Measurements from ENCODE around the gene TMTC1. TPM values are rescaled to one million over a fixed set of nuclear protein-coding genes. Genes with fewer than 3 reads are reported as not detected.

The TMTC1 gene
- total and polyA plus RNA-seq, 2 donors, result 5.4 to 9.3 TPM

DNA sequence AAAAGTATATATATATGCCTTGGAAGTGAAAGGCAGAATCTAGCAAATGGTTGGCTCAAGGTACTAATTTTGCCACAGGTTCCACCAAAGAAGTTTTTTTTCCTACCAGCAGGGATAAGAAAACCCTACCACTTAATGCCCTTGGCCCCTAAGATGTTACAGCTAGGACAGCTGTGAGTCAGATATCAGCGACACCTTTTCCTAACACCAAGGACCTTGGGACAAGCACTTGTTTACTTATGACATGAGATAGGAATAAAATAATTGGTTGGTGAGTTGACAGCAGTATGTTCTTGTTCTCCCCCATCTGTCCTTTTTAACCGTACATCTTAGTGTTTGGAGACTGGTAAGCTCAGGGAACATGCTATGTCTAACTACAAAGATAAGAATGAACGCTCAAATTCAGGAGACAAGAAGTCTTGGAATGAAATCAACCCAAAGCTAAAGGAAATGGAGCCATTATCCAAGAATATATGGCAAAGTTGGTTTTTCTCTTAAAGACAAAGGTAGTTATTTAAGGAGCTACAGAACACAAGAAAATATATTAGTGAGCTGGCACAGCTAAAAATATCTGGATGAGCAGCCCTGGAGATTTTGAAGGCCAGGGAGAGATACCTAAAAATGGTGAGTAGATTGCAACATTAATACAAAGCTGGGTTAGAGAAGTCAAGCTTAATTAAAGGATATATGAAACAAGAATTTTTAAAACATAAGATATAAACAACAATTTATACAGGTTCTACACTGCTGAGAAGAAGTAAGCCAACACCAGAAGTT is 126.8 kb downstream of the TMTC1 start:
- 96% methylated on average over 3 of the region's 3 CpGs for WGBS
- Histone ChIP-seq H3K4me1 (ENCODE audit: control insufficient read depth in 2 of 2, insufficient read depth in 2 of 2, low read length in 2 of 2) (no peaks in the 10 kb centered on the region), H3K9me3 (ENCODE audit: control insufficient read depth in 2 of 2, insufficient read depth in 1 of 2, low read length in 1 of 2) (no peaks in the 10 kb centered on the region), H3K27me3 (ENCODE audit: control insufficient read depth in 2 of 2, insufficient read depth in 1 of 2, low read length in 1 of 2) (no peaks in the 10 kb centered on the region), H3K27ac (ENCODE audit: low read depth in 1 of 2, low read length in 1 of 2) (no peak overlapping the region), H3K4me3 (ENCODE audit: low read length in 2 of 2) (no peak overlapping the region), H3K36me3 (ENCODE audit: control insufficient read depth in 2 of 2, insufficient read depth in 2 of 2, low read length in 1 of 2) (no peaks in the 10 kb centered on the region)
- no peak for DNase-seq (ENCODE audit: low read depth in 6 of 9, low spot score in 9 of 9)

DNA sequence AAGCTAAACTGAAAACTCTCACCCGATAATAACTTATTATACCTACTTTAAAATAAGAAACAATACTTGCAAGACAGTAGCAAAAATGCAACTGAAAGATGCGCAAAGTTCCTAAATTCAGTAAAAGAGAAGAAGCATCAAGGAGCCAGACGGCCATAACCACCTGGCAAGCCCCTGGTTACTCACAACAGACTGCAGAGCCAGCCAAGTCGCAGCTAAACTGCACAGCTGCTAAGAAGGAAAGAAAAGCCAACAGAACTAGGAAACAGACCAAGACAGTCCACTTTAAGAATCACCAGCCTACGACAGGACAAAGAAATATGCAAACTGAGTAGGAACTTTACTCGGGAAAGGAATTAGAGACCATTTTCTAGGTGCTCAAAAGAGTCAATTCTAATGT is 127.9 kb downstream of the TMTC1 start:
- H3K9me3 ChIP-seq (ENCODE audit: control insufficient read depth in 2 of 2, insufficient read depth in 1 of 2, low read length in 1 of 2), result peaks cover 0 to 1% of the 10 kb centered on the region in 2 donors
- DNase-seq (ENCODE audit: low read depth in 6 of 9, low spot score in 9 of 9), result no peak
- H3K27ac ChIP-seq (ENCODE audit: low read depth in 1 of 2, low read length in 1 of 2), result no peak overlapping the region
- H3K36me3 ChIP-seq (ENCODE audit: control insufficient read depth in 2 of 2, insufficient read depth in 2 of 2, low read length in 1 of 2), result no peaks in the 10 kb centered on the region
- no peaks in the 10 kb centered on the region for H3K27me3 ChIP-seq (ENCODE audit: control insufficient read depth in 2 of 2, insufficient read depth in 1 of 2, low read length in 1 of 2)
- no peak overlapping the region for H3K4me3 ChIP-seq (ENCODE audit: low read length in 2 of 2)
- WGBS, result 92% methylated on average over 6 of the region's 6 CpGs
- no peaks in the 10 kb centered on the region for H3K4me1 ChIP-seq (ENCODE audit: control insufficient read depth in 2 of 2, insufficient read depth in 2 of 2, low read length in 2 of 2)

- no peaks in the 10 kb centered on the region for H3K4me1 ChIP-seq (ENCODE audit: control insufficient read depth in 2 of 2, insufficient read depth in 2 of 2, low read length in 2 of 2)
- peaks cover 0 to 1% of the 10 kb centered on the region in 2 donors for H3K9me3 ChIP-seq (ENCODE audit: control insufficient read depth in 2 of 2, insufficient read depth in 1 of 2, low read length in 1 of 2)
- H3K4me3 ChIP-seq (ENCODE audit: low read length in 2 of 2), result no peak overlapping the region
- no peak for DNase-seq (ENCODE audit: low read depth in 6 of 9, low spot score in 9 of 9)
- H3K36me3 ChIP-seq (ENCODE audit: control insufficient read depth in 2 of 2, insufficient read depth in 2 of 2, low read length in 1 of 2), result no peaks in the 10 kb centered on the region
- no peak overlapping the region for H3K27ac ChIP-seq (ENCODE audit: low read depth in 1 of 2, low read length in 1 of 2)
- 92% methylated on average over 4 of the region's 4 CpGs for WGBS
- H3K27me3 ChIP-seq (ENCODE audit: control insufficient read depth in 2 of 2, insufficient read depth in 1 of 2, low read length in 1 of 2), result no peaks in the 10 kb centered on the region
These were observed 130.5 kb downstream of the TMTC1 start for GRCh38 chr12:29653286-29653685.

- DNase-seq (ENCODE audit: low read depth in 6 of 9, low spot score in 9 of 9), result no peak
- no peaks in the 10 kb centered on the region for H3K36me3 ChIP-seq (ENCODE audit: control insufficient read depth in 2 of 2, insufficient read depth in 2 of 2, low read length in 1 of 2)
- H3K4me3 ChIP-seq (ENCODE audit: low read length in 2 of 2), result no peak overlapping the region
- no peaks in the 10 kb centered on the region for H3K27me3 ChIP-seq (ENCODE audit: control insufficient read depth in 2 of 2, insufficient read depth in 1 of 2, low read length in 1 of 2)
- no peak overlapping the region for H3K27ac ChIP-seq (ENCODE audit: low read depth in 1 of 2, low read length in 1 of 2)
- H3K9me3 ChIP-seq (ENCODE audit: control insufficient read depth in 2 of 2, insufficient read depth in 1 of 2, low read length in 1 of 2), result peaks cover 0 to 1% of the 10 kb centered on the region in 2 donors
- no peaks in the 10 kb centered on the region for H3K4me1 ChIP-seq (ENCODE audit: control insufficient read depth in 2 of 2, insufficient read depth in 2 of 2, low read length in 2 of 2)
- 93% methylated on average over 4 of the region's 4 CpGs for WGBS
These were observed 133.4 kb downstream of the TMTC1 start for GRCh38 chr12:29650371-29650770.

DNA sequence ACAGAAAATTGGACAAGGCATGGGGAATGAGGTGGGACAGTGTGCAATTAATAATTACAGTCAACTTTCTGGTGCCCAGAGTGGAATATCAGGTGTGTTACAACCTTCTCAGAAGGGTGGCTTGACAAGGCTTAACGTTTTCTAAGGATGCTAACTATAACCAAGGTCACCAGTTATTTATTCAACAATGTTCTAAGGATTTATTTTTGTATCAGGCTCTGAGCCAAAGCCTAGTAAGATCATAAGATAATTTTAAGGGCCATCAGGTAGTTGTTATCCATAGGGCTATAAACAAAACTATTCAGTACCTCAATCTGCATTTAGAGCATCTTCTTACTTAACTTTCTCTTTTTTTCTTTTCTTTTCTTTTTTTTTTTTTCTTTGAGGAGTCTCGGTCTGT is 134.0 kb downstream of the TMTC1 start:
- H3K9me3 ChIP-seq (ENCODE audit: control insufficient read depth in 2 of 2, insufficient read depth in 1 of 2, low read length in 1 of 2), result peaks cover 0 to 1% of the 10 kb centered on the region in 2 donors
- WGBS, result 81% methylated on average over 2 of the region's 2 CpGs
- no peak overlapping the region for H3K27ac ChIP-seq (ENCODE audit: low read depth in 1 of 2, low read length in 1 of 2)
- no peaks in the 10 kb centered on the region for H3K36me3 ChIP-seq (ENCODE audit: control insufficient read depth in 2 of 2, insufficient read depth in 2 of 2, low read length in 1 of 2)
- no peak overlapping the region for H3K4me3 ChIP-seq (ENCODE audit: low read length in 2 of 2)
- no peak for DNase-seq (ENCODE audit: low read depth in 6 of 9, low spot score in 9 of 9)
- H3K4me1 ChIP-seq (ENCODE audit: control insufficient read depth in 2 of 2, insufficient read depth in 2 of 2, low read length in 2 of 2), result no peaks in the 10 kb centered on the region
- no peaks in the 10 kb centered on the region for H3K27me3 ChIP-seq (ENCODE audit: control insufficient read depth in 2 of 2, insufficient read depth in 1 of 2, low read length in 1 of 2)

GRCh38 chr12:29644536-29645162 is 139.1 kb downstream of the TMTC1 start:
- Histone ChIP-seq H3K27ac (ENCODE audit: low read depth in 1 of 2, low read length in 1 of 2) (no peak overlapping the region), H3K27me3 (ENCODE audit: control insufficient read depth in 2 of 2, insufficient read depth in 1 of 2, low read length in 1 of 2) (no peaks in the 10 kb centered on the region), H3K9me3 (ENCODE audit: control insufficient read depth in 2 of 2, insufficient read depth in 1 of 2, low read length in 1 of 2) (no peaks in the 10 kb centered on the region), H3K4me3 (ENCODE audit: low read length in 2 of 2) (no peak overlapping the region), H3K4me1 (ENCODE audit: control insufficient read depth in 2 of 2, insufficient read depth in 2 of 2, low read length in 2 of 2) (no peaks in the 10 kb centered on the region), H3K36me3 (ENCODE audit: control insufficient read depth in 2 of 2, insufficient read depth in 2 of 2, low read length in 1 of 2) (no peaks in the 10 kb centered on the region)
- peak in 1 of 9 donors; percentile 5 for DNase-seq (ENCODE audit: low read depth in 6 of 9, low spot score in 9 of 9)
- WGBS, result 98% methylated on average over 1 of the region's 1 CpG

- H3K4me3 ChIP-seq (ENCODE audit: low read length in 2 of 2), result no peak overlapping the region
- 85% methylated on average over 13 of the region's 13 CpGs for WGBS
- H3K4me1 ChIP-seq (ENCODE audit: control insufficient read depth in 2 of 2, insufficient read depth in 2 of 2, low read length in 2 of 2), result no peaks in the 10 kb centered on the region
- H3K27me3 ChIP-seq (ENCODE audit: control insufficient read depth in 2 of 2, insufficient read depth in 1 of 2, low read length in 1 of 2), result no peaks in the 10 kb centered on the region
- H3K36me3 ChIP-seq (ENCODE audit: control insufficient read depth in 2 of 2, insufficient read depth in 2 of 2, low read length in 1 of 2), result no peaks in the 10 kb centered on the region
- H3K9me3 ChIP-seq (ENCODE audit: control insufficient read depth in 2 of 2, insufficient read depth in 1 of 2, low read length in 1 of 2), result no peaks in the 10 kb centered on the region
- H3K27ac ChIP-seq (ENCODE audit: low read depth in 1 of 2, low read length in 1 of 2), result no peak overlapping the region
- no peak for DNase-seq (ENCODE audit: low read depth in 6 of 9, low spot score in 9 of 9)
These were observed 143.0 kb downstream of the TMTC1 start for GRCh38 chr12:29640589-29641345.

DNA sequence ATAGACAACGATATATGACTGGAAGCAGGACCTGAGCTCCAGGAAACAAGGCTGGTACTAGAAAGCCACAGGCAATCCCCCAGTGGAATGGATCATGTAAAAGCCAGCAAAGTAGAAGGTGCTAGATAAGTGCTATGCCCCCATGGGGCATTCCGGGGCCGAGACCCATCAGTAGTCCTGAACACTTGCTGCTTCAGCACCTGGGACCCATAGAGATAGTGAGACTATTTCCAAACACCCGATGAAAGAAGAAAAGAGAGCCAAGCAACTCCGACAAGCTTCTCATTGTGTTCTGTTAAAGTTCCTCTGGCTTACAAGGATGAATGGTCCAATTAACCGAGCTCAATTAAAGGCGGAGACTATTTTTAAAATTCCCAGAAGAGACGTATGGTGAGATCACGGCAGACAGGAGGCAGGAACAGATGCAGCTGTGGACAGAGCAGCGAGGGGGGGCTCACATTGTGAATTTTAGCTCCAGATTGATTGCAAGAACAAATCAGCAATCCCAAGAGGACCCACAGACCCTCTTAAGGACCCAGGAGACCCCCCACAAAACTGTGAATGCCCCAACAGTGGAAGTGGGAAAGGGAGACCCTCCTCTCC is 143.7 kb downstream of the TMTC1 start:
- H3K27ac ChIP-seq (ENCODE audit: low read depth in 1 of 2, low read length in 1 of 2), result no peak overlapping the region
- 94% methylated on average over 10 of the region's 10 CpGs for WGBS

GRCh38 chr12:29638528-29638927 is 145.2 kb downstream of the TMTC1 start:
- DNase-seq (ENCODE audit: low read depth in 6 of 9, low spot score in 9 of 9), result no peak
- H3K4me1 ChIP-seq (ENCODE audit: control insufficient read depth in 2 of 2, insufficient read depth in 2 of 2, low read length in 2 of 2), result no peaks in the 10 kb centered on the region
- H3K4me3 ChIP-seq (ENCODE audit: low read length in 2 of 2), result no peak overlapping the region
- WGBS, result 83% methylated on average over 8 of the region's 8 CpGs
- no peaks in the 10 kb centered on the region for H3K27me3 ChIP-seq (ENCODE audit: control insufficient read depth in 2 of 2, insufficient read depth in 1 of 2, low read length in 1 of 2)
- no peak overlapping the region for H3K27ac ChIP-seq (ENCODE audit: low read depth in 1 of 2, low read length in 1 of 2)
- no peaks in the 10 kb centered on the region for H3K36me3 ChIP-seq (ENCODE audit: control insufficient read depth in 2 of 2, insufficient read depth in 2 of 2, low read length in 1 of 2)
- no peaks in the 10 kb centered on the region for H3K9me3 ChIP-seq (ENCODE audit: control insufficient read depth in 2 of 2, insufficient read depth in 1 of 2, low read length in 1 of 2)

More for the DNA sequence above, 143.7 kb downstream of the TMTC1 start:
- Histone ChIP-seq H3K9me3 (ENCODE audit: control insufficient read depth in 2 of 2, insufficient read depth in 1 of 2, low read length in 1 of 2) (no peaks in the 10 kb centered on the region), H3K36me3 (ENCODE audit: control insufficient read depth in 2 of 2, insufficient read depth in 2 of 2, low read length in 1 of 2) (no peaks in the 10 kb centered on the region), H3K4me1 (ENCODE audit: control insufficient read depth in 2 of 2, insufficient read depth in 2 of 2, low read length in 2 of 2) (no peaks in the 10 kb centered on the region), H3K27me3 (ENCODE audit: control insufficient read depth in 2 of 2, insufficient read depth in 1 of 2, low read length in 1 of 2) (no peaks in the 10 kb centered on the region), H3K4me3 (ENCODE audit: low read length in 2 of 2) (no peak overlapping the region)
- DNase-seq (ENCODE audit: low read depth in 6 of 9, low spot score in 9 of 9), result no peak
